ENCODE results near the gene GPATCH8. TPM values are rescaled to one million over a fixed set of nuclear protein-coding genes. Genes with fewer than 3 reads are reported as not detected.

Gene GPATCH8
- total and polyA plus RNA-seq, 10 of the 15 experiments (the other 5 are each of a cell fraction or from before 2014, with no cell fraction given) = 11.7 to 45.1 (median 21.3) TPM

GRCh38 chr17:44499722-44500121 lies 3.5 kb downstream of the GPATCH8 start:
- peak overlapping the region; percentile 39; the same call in 1 of the 2 replicates for H3K4me3 ChIP-seq
- CTCF ChIA-PET = interaction anchor here (0.6 to 2.7 kb wide), 3 partner anchors 9 to 383 kb away, joined by 4 to 11 read pairs (median 4); no protein-coding TSS in a partner anchor
- peaks cover 93% of the 10 kb centered on the region for H3K79me2 ChIP-seq (ENCODE audit: control insufficient read depth, insufficient read depth, low read length)
- POLR2A ChIA-PET = no interaction called here
- no peak overlapping the region for H2AFZ ChIP-seq (ENCODE audit: control insufficient read depth, low read depth, low read length)
- TF ChIP-seq ZNF384 (IDR thresholded peaks at IDR 0.05; ENCODE audit: borderline replicate concordance, low read depth, low read length) = no peak
- no peak for TF ChIP-seq CBFB (IDR thresholded peaks at IDR 0.05; ENCODE audit: low read depth)
- TF ChIP-seq CBX3 (IDR thresholded peaks at IDR 0.05; ENCODE audit: borderline replicate concordance, low read depth) = no peak
- no peak for TF ChIP-seq POLR2AphosphoS2 (IDR thresholded peaks at IDR 0.05; ENCODE audit: low read depth, low read length)
- no peak for TF ChIP-seq TBL1XR1 (IDR thresholded peaks at IDR 0.05; ENCODE audit: low read depth, low read length)
- TF ChIP-seq JUNB (IDR thresholded peaks at IDR 0.05) = no peak
- TF ChIP-seq TCF7 (IDR thresholded peaks at IDR 0.05; ENCODE audit: borderline replicate concordance) = no peak
- peak overlapping the region; percentile 58; the same call in 1 of the 2 replicates for H3K4me2 ChIP-seq (ENCODE audit: control insufficient read depth, insufficient read depth)
- H3K36me3 ChIP-seq (ENCODE audit: control insufficient read depth in 2 of 2, insufficient read depth in 2 of 2, low read length in 1 of 2) = no peaks in the 10 kb centered on the region
- no peaks in the 10 kb centered on the region for H4K20me1 ChIP-seq (ENCODE audit: control insufficient read depth, insufficient read depth)
- H3K27me3 ChIP-seq (replicated peaks in 1 of 2; ENCODE audit: control insufficient read depth in 2 of 2, insufficient read depth in 2 of 2, low read length in 1 of 2) = no peaks in the 10 kb centered on the region
- SMC1A ChIA-PET (ENCODE audit: uncharacterized antibody, unreplicated experiment) = interaction anchor here (0.7 to 1.3 kb wide), 4 partner anchors 9 to 99 kb away, joined by 3 to 5 read pairs (median 4); no protein-coding TSS in a partner anchor
- no peak for ATAC-seq
- FAIRE-seq = no peak
- H3K9me3 ChIP-seq (replicated peaks; ENCODE audit: control insufficient read depth, insufficient read depth, low read length) = no peaks in the 10 kb centered on the region; the same call in 2 of the 3 replicates
- RAD21 ChIA-PET (ENCODE audit: unreplicated experiment) = interaction anchor here (0.6 to 1.2 kb wide), 2 partner anchors 30 to 459 kb away, joined by 3 read pairs; no protein-coding TSS in a partner anchor
- H3K4me1 ChIP-seq (ENCODE audit: control insufficient read depth, insufficient read depth, low read length) = peaks cover 5% of the 10 kb centered on the region
- DNase-seq (ENCODE audit: low read depth, low spot score) = no peak
- in situ Hi-C loops (cut with MboI) = loop anchor here (25.0 kb wide), 1 partner anchor 287 kb away; the partner anchor contains the start of gene UBTF
- WGBS (ENCODE audit: insufficient coverage, insufficient replicate concordance, low lambda C conversion rate, missing lambda C conversion rate) = 0% methylated on average over 1 of the region's 1 CpG
- intact Hi-C loops (cut with micrococcal nuclease; ENCODE audit: unreplicated experiment) = loop anchor here (10.0 kb wide), 1 partner anchor 285 kb away; the partner anchor contains the start of gene UBTF
- H3K9ac ChIP-seq (ENCODE audit: control insufficient read depth, insufficient read depth, low read length) = no peak overlapping the region
- no peak overlapping the region for H3K27ac ChIP-seq (ENCODE audit: control insufficient read depth, insufficient read depth)
- no TSS peak for BruUV-seq (replicated peaks)

GRCh38 chr17:44496815-44497214 lies 6.4 kb downstream of the GPATCH8 start:
- no peak for FAIRE-seq
- Histone ChIP-seq H4K20me1 (ENCODE audit: control insufficient read depth, insufficient read depth) (no peaks in the 10 kb centered on the region), H3K4me1 (ENCODE audit: control insufficient read depth, insufficient read depth, low read length) (no peaks in the 10 kb centered on the region)

More at GRCh38 chr17:44496815-44497214, 6.4 kb downstream of the GPATCH8 start:
- DNase-seq (ENCODE audit: low read depth, low spot score) = no peak
- H3K36me3 ChIP-seq (ENCODE audit: control insufficient read depth in 2 of 2, insufficient read depth in 2 of 2, low read length in 1 of 2) = no peaks in the 10 kb centered on the region; a peak in 1 of 4 replicates
- intact Hi-C loops (cut with micrococcal nuclease; ENCODE audit: unreplicated experiment) = no loop called here
- H3K27ac ChIP-seq (ENCODE audit: control insufficient read depth, insufficient read depth) = no peak overlapping the region
- BruUV-seq (replicated peaks) = no TSS peak
- TF ChIP-seq BRCA1 (IDR thresholded peaks at IDR 0.05; ENCODE audit: low read depth, low read length) = no peak
- no peak overlapping the region for H3K4me2 ChIP-seq (ENCODE audit: control insufficient read depth, insufficient read depth)
- H3K27me3 ChIP-seq (replicated peaks in 1 of 2; ENCODE audit: control insufficient read depth in 2 of 2, insufficient read depth in 2 of 2, low read length in 1 of 2) = no peaks in the 10 kb centered on the region
- ChIA-PET CTCF (interaction anchor here (1.2 kb wide), 1 partner anchor 27 kb away, joined by 3 read pairs; no protein-coding TSS in a partner anchor), POLR2A (no interaction called here), SMC1A (ENCODE audit: uncharacterized antibody, unreplicated experiment) (interaction anchor here (1.5 to 2.1 kb wide), 3 partner anchors 10 to 27 kb away, joined by 4 to 9 read pairs (median 5); no protein-coding TSS in a partner anchor), RAD21 (ENCODE audit: unreplicated experiment) (no interaction called here)
- no peak overlapping the region for H3K9ac ChIP-seq (ENCODE audit: control insufficient read depth, insufficient read depth, low read length)
- no peak overlapping the region for H3K4me3 ChIP-seq
- 72% methylated on average over 2 of the region's 2 CpGs for WGBS (ENCODE audit: insufficient coverage, insufficient replicate concordance, low lambda C conversion rate, missing lambda C conversion rate)
- H3K9me3 ChIP-seq (replicated peaks; ENCODE audit: control insufficient read depth, insufficient read depth, low read length) = no peaks in the 10 kb centered on the region; the same call in 1 of the 3 replicates
- no peak for ATAC-seq
- in situ Hi-C loops (cut with MboI) = no loop called here
- no peak overlapping the region for H2AFZ ChIP-seq (ENCODE audit: control insufficient read depth, low read depth, low read length)
- peaks cover 92% of the 10 kb centered on the region for H3K79me2 ChIP-seq (ENCODE audit: control insufficient read depth, insufficient read depth, low read length)

Measured in GM12878 (cell line).